ENCODE data around the gene ZDHHC24.

- TF ChIP-seq CTCF (IDR thresholded peaks at IDR 0.05) (no peak), EZH2phosphoT487 (IDR thresholded peaks at IDR 0.05) (no peak)
Observed at GRCh38 chr11:66505276-66505816, 40.5 kb downstream of the ZDHHC24 start.

All from neural progenitor cell (in vitro differentiated cells).